K562 (cell line): Measurements from ENCODE around the gene CDKN2AIP. TPM values are rescaled to one million over a fixed set of nuclear protein-coding genes. Genes with fewer than 3 reads are reported as not detected.
A peak's percentile ranks its signal among the peaks of the same experiment; 100 is the strongest.

Experiments
- BCOR ChIP-seq: fragments of 450-650 bp; IDR thresholded peaks from 2 replicates; pipeline ENCODE4 v1.6.1; 2016
- BRD4 ChIP-seq: fragments of 200-600 bp; sonication (generic); IDR thresholded peaks from 2 replicates; pipeline ENCODE4 v1.6.1; 2017; ENCODE audit warnings: inconsistent platforms
- CBFA2T3 ChIP-seq: fragments of 450-650 bp; IDR thresholded peaks from 2 replicates; pipeline ENCODE4 v1.6.1; 2017
- CSDE1 ChIP-seq, 2 experiments: fragments of 450-650 bp; IDR thresholded peaks; 2 replicates each; pipeline ENCODE4 v1.6.1; 2016; ENCODE audit warnings: mild to moderate bottlenecking in 1 of 2
- DNMT1 ChIP-seq: fragments of 450-650 bp; IDR thresholded peaks from 2 replicates; pipeline ENCODE4 v1.6.1; 2016; ENCODE audit warnings: antibody characterized with exemption, mild to moderate bottlenecking
- ELF1 ChIP-seq: fragments of 200-800 bp; sonication (Bioruptor generic); IDR thresholded peaks from 2 replicates; pipeline ENCODE4 v1.6.1; 2016; ENCODE audit warnings: missing genetic modification characterization, missing compliant biosample characterization
- EZH2 ChIP-seq: IDR thresholded peaks from 2 replicates; pipeline ENCODE4 v1.6.1; 2012; ENCODE audit warnings: low read depth, mild to moderate bottlenecking, inconsistent platforms, low read length, borderline replicate concordance
- MTF1 ChIP-seq: fragments of 250-450 bp; sonication (Bioruptor Pico); IDR thresholded peaks from 2 replicates; pipeline ENCODE4 v1.9.0; 2021; ENCODE audit warnings: moderate library complexity, mild to moderate bottlenecking, inconsistent platforms, borderline replicate concordance
- MXI1 ChIP-seq: IDR thresholded peaks from 2 replicates; pipeline ENCODE4 v1.6.1; 2011; ENCODE audit warnings: low read depth, mild to moderate bottlenecking, improper control_type of control experiment, low read length
- NCOA1 ChIP-seq: fragments of 450-650 bp; IDR thresholded peaks from 2 replicates; pipeline ENCODE4 v1.6.1; 2016; ENCODE audit warnings: low read depth
- NCOA2 ChIP-seq, 2 experiments: fragments of 450-650 bp; IDR thresholded peaks; 2 replicates each; pipeline ENCODE4 v1.6.1; 2018; ENCODE audit warnings: mild to moderate bottlenecking in 2 of 2, moderate library complexity in 1 of 2; ENCODE audit not compliant: partially characterized antibody in 2 of 2
- NR1H2 ChIP-seq: sonication (generic); formaldehyde crosslinking; IDR thresholded peaks from 2 replicates; pipeline ENCODE4 v1.4.0; 2020; ENCODE audit warnings: mild to moderate bottlenecking, missing genetic modification reagents
- RB1 ChIP-seq: fragments of 450-650 bp; IDR thresholded peaks from 2 replicates; pipeline ENCODE4 v1.6.1; 2017; ENCODE audit warnings: low read depth, mild to moderate bottlenecking
- ZNF316 ChIP-seq: fragments of 450-650 bp; IDR thresholded peaks from 2 replicates; pipeline ENCODE4 v1.6.1; 2016
- ZNF431 ChIP-seq: sonication (generic); formaldehyde crosslinking; IDR thresholded peaks from 2 replicates; pipeline ENCODE4 v1.8.0; 2022; ENCODE audit warnings: mild to moderate bottlenecking, missing genetic modification reagents
- ZNF561 ChIP-seq: fragments of 450-650 bp; formaldehyde crosslinking; conservative IDR thresholded peaks from 2 replicates; pipeline ENCODE4 v1.4.0; 2020; ENCODE audit warnings: mild to moderate bottlenecking, moderate library complexity
- ZNF717 ChIP-seq: fragments of 250-450 bp; sonication (Bioruptor Pico); IDR thresholded peaks from 2 replicates; pipeline ENCODE4 v1.5.0; 2021
- polyA plus RNA-seq, 8 experiments: library from polyadenylated mRNA; depleted of rRNA in 4 of 8; stranded (reverse) in 5 of 8; unstranded in 3 of 8; fragments of >200 nt; fragmentation: Nextera tagmentation in 2 of 8; fragmentation: Illumina TruSeq in 1 of 8; extraction: Ambion mirVana in 2 of 8; extraction: Trizol in 1 of 8; gene quantifications; 2 replicates each; pipeline versions ENCODE4 v1.2.1 to v1.2.3, GENCODE V29; 2011 to 2014; ENCODE audit warnings: inconsistent platforms in 1 of 8, missing spikeins in 1 of 8
- total RNA-seq, 7 experiments: library from RNA; depleted of rRNA in 6 of 7; stranded (reverse); fragments of >200 nt in 6 of 7; fragmentation: Illumina TruSeq in 2 of 7; extraction: Trizol in 2 of 7; gene quantifications; 2 replicates each; pipeline versions ENCODE4 v1.2.1 to v1.2.3, GENCODE V29; 2011 to 2021; ENCODE audit warnings: low replicate concordance in 1 of 7
- TF ChIP-seq, protein P1 (sequence below): sonication (generic); formaldehyde crosslinking; IDR thresholded peaks from 2 replicates; pipeline ENCODE4 v1.9.0; 2022; ENCODE audit warnings: mild to moderate bottlenecking, missing genetic modification reagents
- TF ChIP-seq, protein P2 (sequence below): fragments of 250-450 bp; sonication (Bioruptor Pico); IDR thresholded peaks from 2 replicates; pipeline ENCODE4 v1.4.0; 2020; ENCODE audit warnings: mild to moderate bottlenecking, moderate library complexity
- TF ChIP-seq, protein P3 (sequence below): sonication (generic); formaldehyde crosslinking; IDR thresholded peaks from 2 replicates; pipeline ENCODE4 v1.8.0; 2023; ENCODE audit warnings: mild to moderate bottlenecking, missing genetic modification reagents

The CDKN2AIP gene
- total and polyA plus RNA-seq, 9 of the 15 experiments (the other 6 are each of a cell fraction or from before 2014, with no cell fraction given), result 5.9 to 22.0 (median 19.7) TPM

DNA sequence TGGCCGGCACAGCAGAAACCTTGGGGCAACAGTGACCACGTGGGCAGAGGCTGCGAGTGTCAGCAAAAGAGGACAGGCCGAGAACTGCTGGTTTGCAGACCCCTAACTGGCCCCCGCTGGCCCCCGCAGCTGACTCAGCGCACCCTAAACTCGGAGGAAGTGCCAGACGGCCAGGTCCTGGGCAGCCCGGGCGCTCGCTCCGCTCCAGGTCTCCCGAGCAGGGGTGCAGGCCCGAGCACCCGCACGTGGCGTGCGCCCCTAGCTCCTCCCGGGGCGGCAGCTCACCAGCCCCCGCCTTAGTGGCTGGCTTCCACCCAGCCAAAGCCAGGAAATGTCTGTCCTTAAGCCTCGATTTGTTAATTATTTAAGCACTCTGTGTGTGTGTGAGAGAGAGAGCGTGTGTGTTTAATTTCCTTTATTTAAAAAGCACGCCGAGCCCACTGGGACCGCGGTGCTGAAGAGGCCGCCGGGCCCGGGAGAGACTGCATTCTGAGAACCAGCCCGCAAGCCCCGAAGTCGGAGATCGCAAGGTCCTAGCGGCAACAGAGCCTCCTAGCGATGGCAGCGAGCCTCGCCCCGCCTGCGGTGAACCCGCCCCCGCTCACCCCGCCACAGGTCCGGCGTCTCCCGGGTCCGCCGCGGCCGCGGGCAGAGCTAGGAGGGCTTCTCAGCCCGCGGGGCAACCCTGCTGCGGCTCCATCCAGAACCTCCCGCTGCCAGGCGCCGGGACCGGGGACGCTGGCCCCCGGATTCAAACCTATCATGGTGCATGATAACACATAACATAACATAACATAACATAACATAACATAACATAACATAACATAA, 45.9 kb upstream of the CDKN2AIP start (continued):
- no peak for TF ChIP-seq CSDE1 (IDR thresholded peaks at IDR 0.05)
- TF ChIP-seq DNMT1, result no peak
- peak; percentile 76 for TF ChIP-seq RB1
- no peak for TF ChIP-seq ELF1
- no peak for TF ChIP-seq MXI1
- no peak for TF ChIP-seq NCOA1
- no peak for TF ChIP-seq NCOA2 (IDR thresholded peaks at IDR 0.05; ENCODE audit: partially characterized antibody in 2 of 2)
- TF ChIP-seq, protein P1, sequence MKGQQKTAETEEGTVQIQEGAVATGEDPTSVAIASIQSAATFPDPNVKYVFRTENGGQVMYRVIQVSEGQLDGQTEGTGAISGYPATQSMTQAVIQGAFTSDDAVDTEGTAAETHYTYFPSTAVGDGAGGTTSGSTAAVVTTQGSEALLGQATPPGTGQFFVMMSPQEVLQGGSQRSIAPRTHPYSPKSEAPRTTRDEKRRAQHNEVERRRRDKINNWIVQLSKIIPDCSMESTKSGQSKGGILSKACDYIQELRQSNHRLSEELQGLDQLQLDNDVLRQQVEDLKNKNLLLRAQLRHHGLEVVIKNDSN, result peak; percentile 77
- TF ChIP-seq BCOR, result no peak
- TF ChIP-seq, protein P2, sequence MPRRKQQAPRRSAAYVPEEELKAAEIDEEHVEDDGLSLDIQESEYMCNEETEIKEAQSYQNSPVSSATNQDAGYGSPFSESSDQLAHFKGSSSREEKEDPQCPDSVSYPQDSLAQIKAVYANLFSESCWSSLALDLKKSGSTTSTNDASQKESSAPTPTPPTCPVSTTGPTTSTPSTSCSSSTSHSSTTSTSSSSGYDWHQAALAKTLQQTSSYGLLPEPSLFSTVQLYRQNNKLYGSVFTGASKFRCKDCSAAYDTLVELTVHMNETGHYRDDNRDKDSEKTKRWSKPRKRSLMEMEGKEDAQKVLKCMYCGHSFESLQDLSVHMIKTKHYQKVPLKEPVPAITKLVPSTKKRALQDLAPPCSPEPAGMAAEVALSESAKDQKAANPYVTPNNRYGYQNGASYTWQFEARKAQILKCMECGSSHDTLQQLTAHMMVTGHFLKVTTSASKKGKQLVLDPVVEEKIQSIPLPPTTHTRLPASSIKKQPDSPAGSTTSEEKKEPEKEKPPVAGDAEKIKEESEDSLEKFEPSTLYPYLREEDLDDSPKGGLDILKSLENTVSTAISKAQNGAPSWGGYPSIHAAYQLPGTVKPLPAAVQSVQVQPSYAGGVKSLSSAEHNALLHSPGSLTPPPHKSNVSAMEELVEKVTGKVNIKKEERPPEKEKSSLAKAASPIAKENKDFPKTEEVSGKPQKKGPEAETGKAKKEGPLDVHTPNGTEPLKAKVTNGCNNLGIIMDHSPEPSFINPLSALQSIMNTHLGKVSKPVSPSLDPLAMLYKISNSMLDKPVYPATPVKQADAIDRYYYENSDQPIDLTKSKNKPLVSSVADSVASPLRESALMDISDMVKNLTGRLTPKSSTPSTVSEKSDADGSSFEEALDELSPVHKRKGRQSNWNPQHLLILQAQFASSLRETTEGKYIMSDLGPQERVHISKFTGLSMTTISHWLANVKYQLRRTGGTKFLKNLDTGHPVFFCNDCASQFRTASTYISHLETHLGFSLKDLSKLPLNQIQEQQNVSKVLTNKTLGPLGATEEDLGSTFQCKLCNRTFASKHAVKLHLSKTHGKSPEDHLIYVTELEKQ, result no peak
- TF ChIP-seq CBFA2T3, result no peak
- peak; percentile 81; the same call in 1 of the 2 replicates for TF ChIP-seq BRD4
- TF ChIP-seq EZH2, result no peak
- TF ChIP-seq, protein P3, sequence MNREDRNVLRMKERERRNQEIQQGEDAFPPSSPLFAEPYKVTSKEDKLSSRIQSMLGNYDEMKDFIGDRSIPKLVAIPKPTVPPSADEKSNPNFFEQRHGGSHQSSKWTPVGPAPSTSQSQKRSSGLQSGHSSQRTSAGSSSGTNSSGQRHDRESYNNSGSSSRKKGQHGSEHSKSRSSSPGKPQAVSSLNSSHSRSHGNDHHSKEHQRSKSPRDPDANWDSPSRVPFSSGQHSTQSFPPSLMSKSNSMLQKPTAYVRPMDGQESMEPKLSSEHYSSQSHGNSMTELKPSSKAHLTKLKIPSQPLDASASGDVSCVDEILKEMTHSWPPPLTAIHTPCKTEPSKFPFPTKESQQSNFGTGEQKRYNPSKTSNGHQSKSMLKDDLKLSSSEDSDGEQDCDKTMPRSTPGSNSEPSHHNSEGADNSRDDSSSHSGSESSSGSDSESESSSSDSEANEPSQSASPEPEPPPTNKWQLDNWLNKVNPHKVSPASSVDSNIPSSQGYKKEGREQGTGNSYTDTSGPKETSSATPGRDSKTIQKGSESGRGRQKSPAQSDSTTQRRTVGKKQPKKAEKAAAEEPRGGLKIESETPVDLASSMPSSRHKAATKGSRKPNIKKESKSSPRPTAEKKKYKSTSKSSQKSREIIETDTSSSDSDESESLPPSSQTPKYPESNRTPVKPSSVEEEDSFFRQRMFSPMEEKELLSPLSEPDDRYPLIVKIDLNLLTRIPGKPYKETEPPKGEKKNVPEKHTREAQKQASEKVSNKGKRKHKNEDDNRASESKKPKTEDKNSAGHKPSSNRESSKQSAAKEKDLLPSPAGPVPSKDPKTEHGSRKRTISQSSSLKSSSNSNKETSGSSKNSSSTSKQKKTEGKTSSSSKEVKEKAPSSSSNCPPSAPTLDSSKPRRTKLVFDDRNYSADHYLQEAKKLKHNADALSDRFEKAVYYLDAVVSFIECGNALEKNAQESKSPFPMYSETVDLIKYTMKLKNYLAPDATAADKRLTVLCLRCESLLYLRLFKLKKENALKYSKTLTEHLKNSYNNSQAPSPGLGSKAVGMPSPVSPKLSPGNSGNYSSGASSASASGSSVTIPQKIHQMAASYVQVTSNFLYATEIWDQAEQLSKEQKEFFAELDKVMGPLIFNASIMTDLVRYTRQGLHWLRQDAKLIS, result peak; percentile 45; the same call in 1 of the 2 replicates
- TF ChIP-seq ZNF431, result no peak
- TF ChIP-seq NR1H2 (CRISPR knock-in tag), result no peak
- TF ChIP-seq ZNF561 (CRISPR knock-in tag), result no peak
- no peak for TF ChIP-seq MTF1 (CRISPR knock-in tag)
- peak; percentile 43; the same call in 1 of the 2 replicates for TF ChIP-seq ZNF316
- no peak for TF ChIP-seq ZNF717 (CRISPR knock-in tag)
